H1 (cell line): ENCODE data around the gene SLC39A11. TPM values are rescaled to one million over a fixed set of nuclear protein-coding genes. Genes with fewer than 3 reads are reported as not detected.

ENCODE experiments used
- CTCF ChIA-PET: fragments of 300-600 bp; sonication (Branson Sonifier 250); formaldehyde crosslinking; loops from one replicate; lab custom pipeline; 2021; ENCODE audit not compliant: partially characterized antibody; lab: Charles Lee
- POLR2A ChIA-PET: fragments of 300-600 bp; sonication (Branson Sonifier 250); formaldehyde crosslinking; loops from one replicate; lab custom pipeline; 2021; ENCODE audit warnings: inconsistent platforms; ENCODE audit not compliant: partially characterized antibody; lab: Charles Lee
- DNase-seq, 2 experiments: peaks; one replicate each; pipeline versions ENCODE4 v3.0.0 to v3.0.0-alpha.2; 2010 to 2022; ENCODE audit warnings: low spot score in 2 of 2, low read depth in 1 of 2, mixed read lengths in 1 of 2
- FAIRE-seq: peaks from 2 replicates; lab custom pipeline; 2011; peaks lifted over from hg19 to GRCh38; lab: Jason Lieb, UNC
- H2AFZ ChIP-seq: 2 replicates; pipeline ENCODE4 v1.8.1; 2012; ENCODE audit warnings: low read length, inconsistent platforms
- H2AK5ac ChIP-seq: 2 replicates; pipeline ENCODE4 v1.6.1; 2013; ENCODE audit warnings: low read depth, low read length
- H2BK120ac ChIP-seq: replicated peaks from 2 replicates; pipeline ENCODE3; 2013; ENCODE audit warnings: low read depth, low read length, inconsistent platforms
- H2BK12ac ChIP-seq: 2 replicates; pipeline ENCODE4 v1.6.1; 2013; ENCODE audit warnings: low read depth, low read length
- H2BK15ac ChIP-seq: 2 replicates; pipeline ENCODE4 v1.6.1; 2013; ENCODE audit warnings: low read length
- H2BK20ac ChIP-seq: 2 replicates; pipeline ENCODE4 v1.6.1; 2013; ENCODE audit warnings: low read length
- H2BK5ac ChIP-seq: 2 replicates; pipeline ENCODE4 v1.6.1; 2013; ENCODE audit warnings: low read depth, low read length
- H3K14ac ChIP-seq: 2 replicates; pipeline ENCODE4 v1.6.1; 2013; ENCODE audit warnings: inconsistent platforms; ENCODE audit not compliant: insufficient read length
- H3K18ac ChIP-seq: 2 replicates; pipeline ENCODE4 v1.6.1; 2013; ENCODE audit warnings: low read length; ENCODE audit errors: extremely low read depth
- H3K23ac ChIP-seq: 2 replicates; pipeline ENCODE4 v1.6.1; 2013; ENCODE audit warnings: inconsistent platforms; ENCODE audit not compliant: insufficient read length
- H3K23me2 ChIP-seq: 2 replicates; pipeline ENCODE4 v1.6.1; 2013; ENCODE audit warnings: low read depth, low read length
- H3K27ac ChIP-seq: 2 replicates; pipeline ENCODE4 v1.6.1; 2011; ENCODE audit warnings: low read depth, low read length, inconsistent platforms
- H3K27me3 ChIP-seq, 4 experiments: replicated peaks in 1 of 4; 1 replicate in 1 of 4; 2 replicates in 3 of 4; pipeline versions ENCODE4 v1.6.1 to v1.8.1; 2011 to 2013; ENCODE audit warnings: low read length in 3 of 4, mild to moderate bottlenecking in 3 of 4, inconsistent platforms in 2 of 4, mixed read lengths in 2 of 4, moderate library complexity in 1 of 4; ENCODE audit not compliant: control insufficient read depth in 3 of 4, insufficient read depth in 3 of 4; ENCODE audit errors: extremely low read depth in 1 of 4
- H3K36me3 ChIP-seq, 4 experiments: 2 replicates each; pipeline versions ENCODE4 v1.6.1 to v1.8.1; 2011 to 2013; ENCODE audit warnings: mild to moderate bottlenecking in 4 of 4, low read length in 3 of 4, moderate library complexity in 2 of 4, control low read depth in 1 of 4, inconsistent platforms in 1 of 4; ENCODE audit not compliant: insufficient read depth in 4 of 4, control insufficient read depth in 2 of 4
- H3K4ac ChIP-seq: replicated peaks from 2 replicates; pipeline ENCODE3; 2013; ENCODE audit warnings: low read length, low read depth, mixed read lengths, inconsistent platforms; ENCODE audit not compliant: insufficient read length
- H3K4me1 ChIP-seq, 4 experiments: replicated peaks in 1 of 4; 1 replicate in 1 of 4; 2 replicates in 3 of 4; pipeline versions ENCODE4 v1.6.1 to v1.8.1; 2011 to 2013; ENCODE audit warnings: low read length in 3 of 4, inconsistent platforms in 2 of 4, mixed read lengths in 1 of 4; ENCODE audit not compliant: insufficient read depth in 4 of 4, control insufficient read depth in 3 of 4
- H3K4me2 ChIP-seq, 2 experiments: 2 replicates each; pipeline versions ENCODE4 v1.6.1 to v1.8.1; 2011 to 2013; ENCODE audit warnings: low read depth in 2 of 2, low read length in 2 of 2, control low read depth in 1 of 2, inconsistent platforms in 1 of 2, mild to moderate bottlenecking in 1 of 2; ENCODE audit not compliant: insufficient read depth in 1 of 2
- H3K4me3 ChIP-seq, 4 experiments: fragments of 200-600, 300-600 bp in 1 of 4; sonication (generic), shearing (Covaris generic), sonication (Bioruptor Twin) in 1 of 4; 2 replicates each; pipeline versions ENCODE4 v1.5.1 to v1.8.1; 2011 to 2016; ENCODE audit warnings: low read length in 4 of 4, low read depth in 3 of 4, control low read depth in 2 of 4, inconsistent platforms in 2 of 4, mild to moderate bottlenecking in 2 of 4, mixed read lengths in 1 of 4, moderate library complexity in 1 of 4; ENCODE audit not compliant: insufficient read depth in 2 of 4; ENCODE audit errors: extremely low read depth in 1 of 4
- H3K56ac ChIP-seq: replicated peaks from 2 replicates; pipeline ENCODE3; 2013; ENCODE audit warnings: low read depth, mild to moderate bottlenecking, mixed read lengths, low read length, inconsistent platforms; ENCODE audit not compliant: insufficient read length
- H3K79me1 ChIP-seq: 2 replicates; pipeline ENCODE4 v1.6.1; 2013; ENCODE audit warnings: low read depth, low read length, control low read depth
- H3K79me2 ChIP-seq, 2 experiments: 2 replicates each; pipeline versions ENCODE4 v1.6.1 to v1.8.1; 2012 to 2013; ENCODE audit warnings: low read length in 2 of 2, mild to moderate bottlenecking in 2 of 2, inconsistent platforms in 1 of 2; ENCODE audit not compliant: insufficient read depth in 2 of 2, control insufficient read depth in 1 of 2
- H3K9ac ChIP-seq, 4 experiments: replicated peaks in 1 of 4; 1 replicate in 1 of 4; 2 replicates in 3 of 4; pipeline versions ENCODE4 v1.6.1 to v1.8.1; 2011 to 2013; ENCODE audit warnings: low read depth in 3 of 4, low read length in 3 of 4, control low read depth in 2 of 4, mild to moderate bottlenecking in 2 of 4, moderate library complexity in 2 of 4, inconsistent platforms in 1 of 4; ENCODE audit errors: extremely low read depth in 1 of 4
- H3K9me3 ChIP-seq, 2 experiments: 2 replicates each; pipeline versions ENCODE4 v1.6.1 to v1.8.1; 2012 to 2013; ENCODE audit warnings: mild to moderate bottlenecking in 2 of 2, moderate library complexity in 2 of 2, control low read depth in 1 of 2, inconsistent platforms in 1 of 2, low read depth in 1 of 2, low read length in 1 of 2, mixed read lengths in 1 of 2; ENCODE audit not compliant: insufficient read depth in 2 of 2
- H4K20me1 ChIP-seq, 2 experiments: replicated peaks in 1 of 2; 2 replicates each; pipeline versions ENCODE3 to v1.8.1; 2011 to 2013; ENCODE audit warnings: inconsistent platforms in 2 of 2, low read length in 2 of 2, mild to moderate bottlenecking in 1 of 2; ENCODE audit not compliant: insufficient read depth in 2 of 2, control insufficient read depth in 1 of 2
- H4K5ac ChIP-seq: 2 replicates; pipeline ENCODE4 v1.6.1; 2013; ENCODE audit warnings: low read length, low read depth, mixed read lengths, inconsistent platforms; ENCODE audit not compliant: insufficient read length
- H4K8ac ChIP-seq: 2 replicates; pipeline ENCODE4 v1.8.0; 2013; ENCODE audit warnings: mild to moderate bottlenecking, moderate library complexity, low read length, inconsistent platforms; ENCODE audit not compliant: insufficient read depth; ENCODE audit errors: extremely low read depth
- H4K91ac ChIP-seq: replicated peaks from 2 replicates; pipeline ENCODE3; 2013; ENCODE audit warnings: low read length, mixed read lengths, inconsistent platforms; ENCODE audit not compliant: insufficient read length
- CEBPB ChIP-seq: IDR thresholded peaks from 2 replicates; pipeline ENCODE4 v1.6.1; 2012; ENCODE audit warnings: low read depth, low read length
- HDAC2 ChIP-seq, 2 experiments: fragments of 300-600 bp in 1 of 2; sonication (generic) in 1 of 2; IDR thresholded peaks; 2 replicates each; pipeline ENCODE4 v1.6.1; 2011 to 2012; ENCODE audit warnings: low read depth in 2 of 2, low read length in 2 of 2, mild to moderate bottlenecking in 2 of 2, moderate library complexity in 2 of 2, borderline replicate concordance in 1 of 2, inconsistent platforms in 1 of 2
- JUND ChIP-seq: IDR thresholded peaks from 2 replicates; pipeline ENCODE4 v1.6.1; 2011; ENCODE audit warnings: mild to moderate bottlenecking, improper control_type of control experiment, low read length
- SAP30 ChIP-seq: fragments of 300-600 bp; sonication (generic); IDR thresholded peaks from 2 replicates; pipeline ENCODE4 v1.7.1; 2012; ENCODE audit warnings: low read length, moderate library complexity, mild to moderate bottlenecking, inconsistent platforms; ENCODE audit not compliant: insufficient read depth, insufficient replicate concordance
- TCF12 ChIP-seq: IDR thresholded peaks from 2 replicates; pipeline ENCODE4 v1.6.1; 2011; ENCODE audit warnings: low read depth, mild to moderate bottlenecking, low read length
- WGBS, 2 experiments: shearing (Covaris generic) in 1 of 2; methylation state at CpG; one replicate each; pipeline versions ENCODE4 v1.1.6 to v1.1.7; 2013 to 2015; ENCODE audit warnings: low lambda C conversion rate in 2 of 2, mixed read lengths in 2 of 2, inconsistent platforms in 1 of 2, low coverage in 1 of 2, missing lambda C conversion rate in 1 of 2; ENCODE audit not compliant: insufficient replicate concordance in 2 of 2, insufficient coverage in 1 of 2, insufficient read length in 1 of 2; ENCODE audit errors: extremely low coverage in 1 of 2, missing lambda C conversion rate in 1 of 2; 5-methylcytosine and 5-hydroxymethylcytosine counted together
- polyA plus RNA-seq, 7 experiments: library from polyadenylated mRNA; depleted of rRNA in 3 of 7; stranded (reverse) in 5 of 7; unstranded in 2 of 7; fragments of >200 nt in 5 of 7; fragments of 200-250 nt in 2 of 7; gene quantifications; 1 replicate in 5 of 7; 2 replicates in 1 of 7; 4 replicates in 1 of 7; pipeline versions ENCODE4 v1.2.1 to v1.2.3, GENCODE V29; 2011 to 2013; ENCODE audit warnings: missing spikeins in 2 of 7, mixed read lengths in 2 of 7
- total RNA-seq: library from RNA; stranded (reverse); fragmentation: NEBNext Ultra II Directional; extraction: Animal tissue kit (Norgen Biotek cat#: 25700); gene quantifications from 2 replicates; pipeline ENCODE4 v1.2.1, GENCODE V29; 2021
- TF ChIP-seq, protein P1 (sequence below), 3 experiments: IDR thresholded peaks; 1 replicate in 2 of 3; 2 replicates in 1 of 3; pipeline versions ENCODE4 v1.5.1 to v1.6.1; 2011; ENCODE audit warnings: low read length in 3 of 3, mild to moderate bottlenecking in 3 of 3, inconsistent platforms in 2 of 3, low read depth in 1 of 3, moderate library complexity in 1 of 3; ENCODE audit not compliant: insufficient read depth in 1 of 3; ENCODE audit errors: control extremely low read depth in 1 of 3

SLC39A11 gene
- total and polyA plus RNA-seq, 2 of the 8 experiments (the other 6 are each of a cell fraction or from before 2014, with no cell fraction given) = 12.2 to 19.6 TPM

- no peak for FAIRE-seq
- Histone ChIP-seq H3K23ac (no peak overlapping the region), H3K79me2 (no peaks in the 10 kb centered on the region), H2BK5ac (no peak overlapping the region), H3K56ac (no peak overlapping the region), H3K36me3 (no peaks in the 10 kb centered on the region), H3K9me3 (no peaks in the 10 kb centered on the region), H2BK120ac (no peak overlapping the region), H3K9ac (no peak overlapping the region), H4K8ac (no peak overlapping the region), H2BK15ac (no peak overlapping the region), H2AK5ac (no peak overlapping the region), H3K4me1 (peaks cover 0 to 3% (median 1%) of the 10 kb centered on the region in 4 experiments; a peak in 3 of 7 replicates), H2BK12ac (no peak overlapping the region), H3K4me3 (no peak overlapping the region), H2BK20ac (no peak overlapping the region), H3K23me2 (no peaks in the 10 kb centered on the region), H3K27ac (no peak overlapping the region), H4K91ac (no peak overlapping the region), H4K20me1 (no peaks in the 10 kb centered on the region), H3K4ac (no peak overlapping the region), H3K79me1 (no peaks in the 10 kb centered on the region), H3K4me2 (no peak overlapping the region), H4K5ac (no peak overlapping the region), H3K27me3 (no peaks in the 10 kb centered on the region; a peak in 1 of 7 replicates), H2AFZ (no peak overlapping the region), H3K14ac (no peak overlapping the region), H3K18ac (no peak overlapping the region)
- WGBS, 2 experiments = 89% methylated on average over 11 of the region's 14 CpGs; no CpG with 5 or more reads in 1 of the 2 experiments
- ChIA-PET CTCF (interaction anchor here (0.7 to 4.8 kb wide), 5 partner anchors 10 to 99 kb away, joined by 3 to 27 read pairs (median 3); no protein-coding TSS in a partner anchor), POLR2A (no interaction called here)
- no peak for DNase-seq
- TF ChIP-seq, protein P1, sequence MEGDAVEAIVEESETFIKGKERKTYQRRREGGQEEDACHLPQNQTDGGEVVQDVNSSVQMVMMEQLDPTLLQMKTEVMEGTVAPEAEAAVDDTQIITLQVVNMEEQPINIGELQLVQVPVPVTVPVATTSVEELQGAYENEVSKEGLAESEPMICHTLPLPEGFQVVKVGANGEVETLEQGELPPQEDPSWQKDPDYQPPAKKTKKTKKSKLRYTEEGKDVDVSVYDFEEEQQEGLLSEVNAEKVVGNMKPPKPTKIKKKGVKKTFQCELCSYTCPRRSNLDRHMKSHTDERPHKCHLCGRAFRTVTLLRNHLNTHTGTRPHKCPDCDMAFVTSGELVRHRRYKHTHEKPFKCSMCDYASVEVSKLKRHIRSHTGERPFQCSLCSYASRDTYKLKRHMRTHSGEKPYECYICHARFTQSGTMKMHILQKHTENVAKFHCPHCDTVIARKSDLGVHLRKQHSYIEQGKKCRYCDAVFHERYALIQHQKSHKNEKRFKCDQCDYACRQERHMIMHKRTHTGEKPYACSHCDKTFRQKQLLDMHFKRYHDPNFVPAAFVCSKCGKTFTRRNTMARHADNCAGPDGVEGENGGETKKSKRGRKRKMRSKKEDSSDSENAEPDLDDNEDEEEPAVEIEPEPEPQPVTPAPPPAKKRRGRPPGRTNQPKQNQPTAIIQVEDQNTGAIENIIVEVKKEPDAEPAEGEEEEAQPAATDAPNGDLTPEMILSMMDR (IDR thresholded peaks at IDR 0.05; ENCODE audit: control extremely low read depth in 1 of 3, insufficient read depth in 1 of 3, low read depth in 1 of 3, low read length in 3 of 3) = no peak
- TF ChIP-seq CEBPB (no peak), JUND (no peak), HDAC2 (IDR thresholded peaks at IDR 0.05; ENCODE audit: borderline replicate concordance in 1 of 2, low read depth in 2 of 2, low read length in 2 of 2) (no peak), TCF12 (no peak), SAP30 (no peak)
Measured at GRCh38 chr17:72656130-72656763, 436.2 kb downstream of the SLC39A11 start.
